GM12864 (cell line): ENCODE results near the gene CHST12.

ENCODE experiments used
- DNase-seq: peaks from one replicate; pipeline ENCODE4 v3.0.0-alpha.2; 2011; ENCODE audit warnings: low read depth
- H3K4me3 ChIP-seq: 2 replicates; pipeline ENCODE4 v1.5.1; 2011; ENCODE audit warnings: mild to moderate bottlenecking, low read depth, low read length, control low read depth
- TF ChIP-seq, protein P1 (sequence below): IDR thresholded peaks from 2 replicates; pipeline ENCODE4 v1.5.1; 2011; ENCODE audit warnings: low read depth, mild to moderate bottlenecking, moderate library complexity, low read length, control low read depth, inconsistent platforms; ENCODE audit errors: missing control alignments

The CHST12 gene

DNA sequence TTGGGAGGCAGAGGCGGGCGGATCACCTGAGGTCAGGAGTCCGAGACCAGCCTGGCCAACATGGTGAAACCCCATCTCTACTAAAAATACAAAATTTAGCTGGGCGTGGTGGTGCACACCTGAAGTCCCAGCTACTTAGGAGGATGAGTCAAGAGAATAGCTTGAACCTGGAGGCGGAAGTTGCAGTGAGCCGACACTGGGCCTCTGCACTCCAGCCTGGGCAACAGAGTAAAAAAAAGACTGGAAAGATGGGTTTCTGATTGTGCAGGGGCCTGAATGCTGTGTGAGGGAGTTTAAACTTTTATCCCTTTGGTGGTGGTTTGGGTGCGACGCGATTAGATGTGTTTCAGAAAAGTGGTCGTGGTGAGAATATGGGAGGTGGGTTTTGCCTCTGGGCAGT lies 1.8 kb downstream of the CHST12 start:
- peak overlapping the region; percentile 78 for H3K4me3 ChIP-seq
- TF ChIP-seq, protein P1, sequence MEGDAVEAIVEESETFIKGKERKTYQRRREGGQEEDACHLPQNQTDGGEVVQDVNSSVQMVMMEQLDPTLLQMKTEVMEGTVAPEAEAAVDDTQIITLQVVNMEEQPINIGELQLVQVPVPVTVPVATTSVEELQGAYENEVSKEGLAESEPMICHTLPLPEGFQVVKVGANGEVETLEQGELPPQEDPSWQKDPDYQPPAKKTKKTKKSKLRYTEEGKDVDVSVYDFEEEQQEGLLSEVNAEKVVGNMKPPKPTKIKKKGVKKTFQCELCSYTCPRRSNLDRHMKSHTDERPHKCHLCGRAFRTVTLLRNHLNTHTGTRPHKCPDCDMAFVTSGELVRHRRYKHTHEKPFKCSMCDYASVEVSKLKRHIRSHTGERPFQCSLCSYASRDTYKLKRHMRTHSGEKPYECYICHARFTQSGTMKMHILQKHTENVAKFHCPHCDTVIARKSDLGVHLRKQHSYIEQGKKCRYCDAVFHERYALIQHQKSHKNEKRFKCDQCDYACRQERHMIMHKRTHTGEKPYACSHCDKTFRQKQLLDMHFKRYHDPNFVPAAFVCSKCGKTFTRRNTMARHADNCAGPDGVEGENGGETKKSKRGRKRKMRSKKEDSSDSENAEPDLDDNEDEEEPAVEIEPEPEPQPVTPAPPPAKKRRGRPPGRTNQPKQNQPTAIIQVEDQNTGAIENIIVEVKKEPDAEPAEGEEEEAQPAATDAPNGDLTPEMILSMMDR = no peak
- DNase-seq = no peak

DNA sequence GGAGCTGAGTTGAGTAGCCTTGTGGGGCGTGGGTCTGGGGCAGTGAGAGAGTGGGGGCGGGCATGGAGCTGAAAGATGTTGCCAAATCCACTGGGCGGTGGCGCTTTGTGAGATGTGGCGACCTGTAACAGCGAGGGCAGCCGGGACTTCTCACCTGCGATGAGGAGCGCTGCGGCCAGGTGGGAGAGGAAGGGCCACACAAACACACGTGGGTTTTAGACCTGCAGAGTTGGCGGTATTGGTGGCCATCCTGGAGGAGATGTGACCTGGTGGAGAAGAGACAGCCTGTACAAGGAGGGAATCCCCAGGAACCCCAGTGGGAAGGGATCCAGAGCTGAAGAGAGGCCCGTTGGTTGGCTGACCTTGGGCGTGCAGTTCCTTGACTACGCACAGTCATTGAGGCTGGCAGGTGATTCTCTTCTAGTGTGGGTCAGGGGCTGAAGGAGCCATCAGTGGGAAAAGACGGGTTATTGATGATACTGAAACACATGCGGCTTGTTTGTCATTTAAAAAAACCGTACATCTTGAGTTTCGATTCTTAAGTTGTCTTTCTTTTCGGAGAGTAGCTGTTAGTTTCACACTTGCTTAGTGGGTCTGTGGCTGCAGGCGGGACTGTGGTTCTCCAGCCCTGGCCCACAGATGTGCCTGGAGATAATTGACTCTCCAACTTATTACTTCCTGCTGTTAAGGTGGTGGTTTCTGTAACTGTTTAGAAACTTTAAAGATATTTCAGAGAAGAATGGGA lies 2.4 kb downstream of the CHST12 start:
- peak; percentile 83 for DNase-seq
- TF ChIP-seq, protein P1 = no peak
- H3K4me3 ChIP-seq = peak overlapping the region; percentile 78

DNA sequence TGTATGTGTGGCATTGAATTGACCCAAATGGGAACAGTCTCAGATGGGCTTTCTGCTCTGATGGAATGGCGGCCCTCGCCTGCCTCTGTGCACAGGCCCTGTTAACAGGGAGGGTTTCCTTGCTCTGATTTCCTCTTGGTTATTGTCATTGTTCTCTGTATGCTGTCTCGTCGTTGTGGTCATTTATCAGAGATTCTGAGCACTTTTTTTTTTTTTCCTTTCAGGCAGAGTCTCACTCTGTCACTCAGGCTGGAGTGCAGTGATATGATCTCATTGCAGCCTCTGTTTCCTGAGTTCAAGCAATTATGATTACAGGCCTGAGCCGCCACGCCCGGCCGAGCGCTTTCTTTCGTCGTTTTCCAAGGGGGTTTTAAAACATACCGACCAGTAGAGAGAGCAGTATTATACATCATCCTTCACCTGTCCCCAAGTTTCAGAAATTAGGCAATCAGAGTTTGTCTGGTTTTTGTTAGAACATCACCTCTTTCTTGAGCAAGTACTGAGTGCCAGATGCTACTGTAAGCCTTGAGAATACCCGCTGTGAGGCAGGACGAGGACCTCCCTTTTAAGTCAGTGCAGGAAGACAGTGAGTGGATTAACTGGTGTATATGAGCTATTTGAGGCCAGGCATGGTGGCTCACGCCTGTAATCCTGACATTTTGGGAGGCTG lies 6.5 kb downstream of the CHST12 start:
- TF ChIP-seq, protein P1 = no peak
- DNase-seq = no peak
- no peak overlapping the region for H3K4me3 ChIP-seq

DNA sequence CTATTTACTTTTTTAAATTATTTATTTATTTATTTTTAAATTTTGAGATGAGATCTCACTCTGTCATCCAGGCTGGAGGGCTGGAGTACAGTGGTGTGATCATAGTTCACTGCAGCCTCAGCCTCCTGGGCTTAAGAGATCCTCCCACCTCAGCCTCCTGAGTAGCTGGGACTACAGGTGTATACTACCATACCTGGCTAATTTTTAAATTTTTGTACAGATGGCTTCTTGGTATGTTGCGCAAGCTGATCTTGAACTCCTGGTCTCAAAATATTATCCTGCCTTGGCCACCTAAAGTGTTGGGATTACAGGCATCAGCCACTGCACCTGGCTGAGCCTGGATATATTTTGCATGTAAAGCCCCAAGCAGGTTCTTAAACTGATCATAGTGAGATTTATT lies 7.6 kb downstream of the CHST12 start:
- TF ChIP-seq, protein P1 = no peak
- DNase-seq = no peak

DNA sequence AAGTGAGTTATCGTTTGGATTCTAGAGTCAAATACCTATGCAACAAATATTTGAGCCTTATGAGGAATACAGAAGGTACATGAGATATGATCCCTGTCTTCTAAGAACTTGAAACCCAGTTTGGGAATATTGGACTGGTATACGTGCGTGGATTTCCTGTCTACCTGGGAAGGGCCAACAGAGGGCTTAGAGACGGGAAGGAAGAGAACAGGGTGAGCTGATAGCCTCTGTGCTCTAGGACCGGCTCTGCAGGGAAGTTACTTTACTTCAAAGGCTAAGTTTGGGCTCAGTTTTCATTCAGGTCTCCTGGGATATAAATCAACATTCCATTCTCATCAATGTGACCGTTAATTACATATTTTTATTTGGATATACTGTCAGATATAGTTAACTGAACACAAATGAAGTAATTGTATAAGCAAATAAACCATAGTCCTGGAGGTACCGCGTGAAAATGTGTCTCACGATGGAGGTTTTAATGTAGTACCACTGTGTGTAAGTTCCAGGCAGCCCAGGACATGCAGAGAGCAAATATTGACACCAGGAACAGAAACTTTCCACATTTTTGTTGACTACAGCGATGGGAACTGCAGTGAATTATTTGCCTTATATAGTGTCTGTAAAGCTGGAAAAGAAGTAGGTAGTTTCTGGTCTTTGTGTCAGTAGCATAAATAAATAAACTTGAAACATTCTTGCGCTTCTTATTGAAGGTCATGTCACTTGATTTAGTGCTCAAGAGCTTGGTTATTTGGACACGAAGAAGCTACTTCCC lies 8.6 kb downstream of the CHST12 start:
- TF ChIP-seq, protein P1 = no peak
- no peak for DNase-seq
- no peak overlapping the region for H3K4me3 ChIP-seq

More for the DNA sequence above, 7.6 kb downstream of the CHST12 start:
- H3K4me3 ChIP-seq = no peak overlapping the region

DNA sequence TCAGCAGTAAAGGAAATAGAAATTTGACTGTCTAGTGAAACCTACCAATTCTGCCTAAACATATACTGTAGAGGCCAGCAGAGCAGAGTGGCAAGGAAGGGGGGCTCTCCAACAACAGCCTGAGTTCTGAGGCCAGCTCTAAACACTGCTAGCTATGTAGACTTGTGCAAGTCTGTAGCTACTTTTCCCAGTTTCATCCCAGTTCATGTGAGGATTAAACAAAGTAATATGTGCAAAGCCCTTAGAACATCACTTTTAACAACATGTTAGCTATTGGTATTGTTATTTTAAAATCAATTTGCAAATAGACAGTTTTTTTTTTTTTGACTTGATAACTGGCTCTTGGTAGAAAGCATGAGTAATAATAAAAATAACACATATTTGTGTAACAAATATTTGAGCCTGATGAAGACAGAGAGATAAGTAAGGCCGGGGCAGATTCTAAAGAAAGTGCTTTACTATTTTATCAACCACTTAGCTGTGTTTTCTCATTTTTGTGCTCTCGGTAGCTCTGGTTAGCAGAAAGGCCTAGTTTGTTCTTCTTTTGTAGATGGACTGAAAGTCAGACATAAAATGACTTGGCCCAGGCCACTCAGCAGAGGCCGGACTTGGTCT lies 9.3 kb downstream of the CHST12 start:
- no peak overlapping the region for H3K4me3 ChIP-seq
- TF ChIP-seq, protein P1 = no peak
- no peak for DNase-seq
